Hematopoietic multipotent progenitor cell treated with erythropoietin and hydrocortisone succinate and interleukin-3 and kit ligand, for 4 days (in vitro differentiated cells): ENCODE results near the gene DPEP1.
"Not testable (repeated sequence)": the region's sequence is repeated elsewhere in the genome, so short reads cannot be mapped to it uniquely, and the experiment has no call there.

Source experiments
- DNase-seq: peaks from one replicate; pipeline ENCODE4 v3.0.0-alpha.2; 2015

Gene DPEP1

GRCh38 chr16:89579351-89579750 lies 34.1 kb upstream of the DPEP1 start:
- no peak for DNase-seq

GRCh38 chr16:89581045-89581695 lies 32.3 kb upstream of the DPEP1 start:
- no peak for DNase-seq

- no peak for DNase-seq
Observed at GRCh38 chr16:89581861-89582563, 31.4 kb upstream of the DPEP1 start.

GRCh38 chr16:89582614-89583196 lies 30.7 kb upstream of the DPEP1 start:
- no peak for DNase-seq

- DNase-seq = no peak
Observed at GRCh38 chr16:89583197-89583894, 30.1 kb upstream of the DPEP1 start.

GRCh38 chr16:89583895-89584644 lies 29.4 kb upstream of the DPEP1 start:
- no peak for DNase-seq

GRCh38 chr16:89584768-89585549 lies 28.5 kb upstream of the DPEP1 start:
- DNase-seq = no peak

GRCh38 chr16:89586218-89586617 lies 27.2 kb upstream of the DPEP1 start:
- no peak for DNase-seq

- no peak for DNase-seq
Observed at GRCh38 chr16:89586853-89587252, 26.6 kb upstream of the DPEP1 start.

- not testable (repeated sequence) for DNase-seq
Observed at GRCh38 chr16:89587676-89588075, 25.8 kb upstream of the DPEP1 start.

- no peak for DNase-seq
Observed at GRCh38 chr16:89588413-89589109, 24.9 kb upstream of the DPEP1 start.

- no peak for DNase-seq
Observed at GRCh38 chr16:89589241-89589926, 24.1 kb upstream of the DPEP1 start.

- DNase-seq = no peak
Observed at GRCh38 chr16:89593841-89594240, 19.6 kb upstream of the DPEP1 start.

- DNase-seq = no peak
Observed at GRCh38 chr16:89595330-89596060, 17.9 kb upstream of the DPEP1 start.

- no peak for DNase-seq
Observed at GRCh38 chr16:89596061-89596689, 17.3 kb upstream of the DPEP1 start.

GRCh38 chr16:89596957-89597649 lies 16.3 kb upstream of the DPEP1 start:
- no peak for DNase-seq

- DNase-seq = peak; percentile 65
Observed at GRCh38 chr16:89598199-89598598, 15.2 kb upstream of the DPEP1 start.

- peak; percentile 43 for DNase-seq
Observed at GRCh38 chr16:89599451-89599858, 14.0 kb upstream of the DPEP1 start.

- no peak for DNase-seq
Observed at GRCh38 chr16:89599902-89600301, 13.5 kb upstream of the DPEP1 start.
